PC-9 (cell line): Measurements from ENCODE around the gene CDX1. TPM values are rescaled to one million over a fixed set of nuclear protein-coding genes. Genes with fewer than 3 reads are reported as not detected.

Experiments used
- BruUV-seq: library from RNA; stranded (reverse); fragments of 400-500 nt; replicated peaks from 2 replicates; lab custom pipeline; 2021; lab: Mats Ljungman, UMichigan
- CTCF ChIA-PET: fragments of 300-600 bp; sonication (Branson Sonifier 250); formaldehyde crosslinking; loops from one replicate; lab custom pipeline; 2022; ENCODE audit warnings: antibody characterized with exemption; lab: Charles Lee
- POLR2A ChIA-PET: fragments of 300-600 bp; sonication (Branson Sonifier 250); formaldehyde crosslinking; loops from one replicate; lab custom pipeline; 2022; ENCODE audit warnings: antibody characterized with exemption; ENCODE audit not compliant: unreplicated experiment; lab: Charles Lee
- DNase-seq, 2 experiments: peaks; one replicate each; pipeline versions ENCODE4 v3.0.0 to v3.0.0-alpha.2; 2015 to 2022; ENCODE audit warnings: mixed read lengths in 1 of 2
- H2AFZ ChIP-seq: fragments of 200-600 bp; sonication (generic); 2 replicates; pipeline ENCODE4 v1.8.1; 2017; ENCODE audit warnings: antibody characterized with exemption
- H3F3A ChIP-seq: fragments of 200-600 bp; sonication (generic); 2 replicates; pipeline ENCODE4 v1.8.1; 2017; ENCODE audit warnings: antibody characterized with exemption, mild to moderate bottlenecking, low read depth; ENCODE audit not compliant: insufficient read depth
- H3K27ac ChIP-seq: fragments of 200-600 bp; sonication (generic); 2 replicates; pipeline ENCODE4 v1.6.1; 2016; ENCODE audit warnings: mixed run types
- H3K27me3 ChIP-seq: fragments of 200-600 bp; sonication (generic); 2 replicates; pipeline ENCODE4 v1.6.1; 2016; ENCODE audit warnings: low read depth, mixed run types; ENCODE audit not compliant: insufficient read depth
- H3K36me3 ChIP-seq: fragments of 200-600 bp; sonication (generic); 2 replicates; pipeline ENCODE4 v1.6.1; 2016; ENCODE audit warnings: low read depth, mixed run types
- H3K4me1 ChIP-seq: fragments of 200-600 bp; sonication (generic); replicated peaks from 2 replicates; pipeline ENCODE4 v1.6.1; 2016; ENCODE audit warnings: mixed run types; ENCODE audit not compliant: insufficient read depth
- H3K4me2 ChIP-seq: fragments of 200-600 bp; sonication (generic); 2 replicates; pipeline ENCODE4 v1.6.1; 2017; ENCODE audit warnings: mixed run types
- H3K4me3 ChIP-seq: fragments of 200-600 bp; sonication (generic); 2 replicates; pipeline ENCODE4 v1.6.1; 2016; ENCODE audit warnings: mixed run types
- H3K79me2 ChIP-seq: fragments of 200-600 bp; sonication (generic); 2 replicates; pipeline ENCODE4 v1.6.1; 2017; ENCODE audit warnings: low read depth, mixed run types
- H3K9me2 ChIP-seq: fragments of 200-600 bp; sonication (generic); 2 replicates; pipeline ENCODE4 v1.8.1; 2017; ENCODE audit warnings: mild to moderate bottlenecking; ENCODE audit not compliant: insufficient read depth
- H3K9me3 ChIP-seq: fragments of 200-600 bp; sonication (generic); 2 replicates; pipeline ENCODE4 v1.8.1; 2016; ENCODE audit warnings: low read depth; ENCODE audit not compliant: insufficient read depth
- H4K20me1 ChIP-seq: fragments of 200-600 bp; sonication (generic); 2 replicates; pipeline ENCODE4 v1.8.1; 2017; ENCODE audit not compliant: insufficient read depth
- CTCF ChIP-seq: fragments of 200-600 bp; sonication (generic); conservative IDR thresholded peaks from 2 replicates; pipeline ENCODE4 v1.6.1; 2017; ENCODE audit warnings: mixed run types, antibody characterized with exemption, mild to moderate bottlenecking, moderate library complexity
- EZH2 ChIP-seq: fragments of 200-600 bp; sonication (generic); IDR thresholded peaks from 2 replicates; pipeline ENCODE4 v1.8.0; 2017; ENCODE audit warnings: antibody characterized with exemption, low read depth
- intact Hi-C: fragments of 100-400 bp; cut with micrococcal nuclease; formaldehyde crosslinking; loops from one replicate; pipeline ENCODE4 v1.10.0; 2022; ENCODE audit not compliant: unreplicated experiment
- total RNA-seq: library from RNA; stranded (reverse); gene quantifications from 2 replicates; pipeline ENCODE4 v1.2.3, GENCODE V29; 2021

Gene CDX1
- total RNA-seq, 1 experiment from 2014 or later: not detected

GRCh38 chr5:150129454-150129812, 37.1 kb upstream of the CDX1 start:
- peak overlapping the region; percentile 73 for H3K4me2 ChIP-seq
- no peaks in the 10 kb centered on the region for H3F3A ChIP-seq
- H3K9me2 ChIP-seq: no peaks in the 10 kb centered on the region
- ChIA-PET CTCF (no interaction called here), POLR2A (no interaction called here)
- 0 out of 2 replicates have a peak overlapping the region, but pooled peaks have one; percentile 61 for H2AFZ ChIP-seq
- no TSS peak for BruUV-seq
- H3K9me3 ChIP-seq: no peaks in the 10 kb centered on the region
- TF ChIP-seq CTCF: no peak
- no peak for TF ChIP-seq EZH2
- no peaks in the 10 kb centered on the region for H3K27me3 ChIP-seq
- H3K4me1 ChIP-seq: no peaks in the 10 kb centered on the region
- H3K4me3 ChIP-seq: no peak overlapping the region
- no peaks in the 10 kb centered on the region for H3K36me3 ChIP-seq
- no peaks in the 10 kb centered on the region for H3K79me2 ChIP-seq
- intact Hi-C loops: no loop called here
- H3K27ac ChIP-seq: no peak overlapping the region
- H4K20me1 ChIP-seq: no peaks in the 10 kb centered on the region
- DNase-seq: no peak

DNA sequence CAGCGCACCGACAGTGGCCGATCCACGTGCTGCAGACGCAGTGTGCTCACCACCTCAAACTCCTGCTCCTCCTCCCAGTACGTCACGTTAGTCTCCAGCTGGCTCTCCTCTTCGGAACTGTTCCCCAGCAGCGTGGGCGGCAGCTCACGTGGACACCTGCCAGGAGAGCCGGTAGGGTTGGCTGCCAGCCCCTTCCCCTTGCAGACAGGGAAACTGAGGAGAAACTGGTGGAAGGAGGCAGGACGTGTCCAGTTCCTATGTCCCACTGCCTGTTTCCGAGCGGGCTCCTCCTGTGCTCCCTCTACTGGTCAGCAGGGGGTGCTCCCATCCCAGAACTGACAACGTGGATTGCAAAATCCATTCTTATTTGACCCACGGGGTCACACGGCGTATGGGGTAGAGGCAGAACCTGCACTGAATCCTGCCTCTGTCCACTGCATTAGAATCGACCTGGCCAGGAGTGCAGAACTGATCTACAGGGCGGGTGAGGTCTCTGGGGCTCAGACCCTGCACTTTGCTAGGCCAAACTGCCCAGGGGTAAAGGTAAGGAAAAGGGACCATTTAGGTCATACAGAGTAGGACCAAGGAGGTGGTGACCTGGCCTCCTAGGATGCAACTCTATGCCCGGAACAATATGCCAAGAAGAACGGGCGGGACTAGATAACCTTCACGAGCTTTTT, 36.6 kb upstream of the CDX1 start:
- Histone ChIP-seq H3K27me3 (no peaks in the 10 kb centered on the region; the same call in 1 of the 2 replicates), H3K4me2 (peak overlapping the region; percentile 73), H2AFZ (0 out of 2 replicates have a peak overlapping the region, but pooled peaks have one; percentile 61), H4K20me1 (no peaks in the 10 kb centered on the region), H3F3A (no peaks in the 10 kb centered on the region), H3K79me2 (no peaks in the 10 kb centered on the region), H3K27ac (no peak overlapping the region), H3K9me3 (no peaks in the 10 kb centered on the region), H3K4me3 (peak overlapping the region; percentile 42; the same call in 1 of the 2 replicates), H3K9me2 (no peaks in the 10 kb centered on the region), H3K4me1 (no peaks in the 10 kb centered on the region), H3K36me3 (no peaks in the 10 kb centered on the region)
- TF ChIP-seq CTCF (peak; percentile 94), EZH2 (no peak)
- CTCF ChIA-PET: interaction anchor here (0.7 kb wide), 1 partner anchor 90 kb away, joined by 9 read pairs; no protein-coding TSS in a partner anchor
- intact Hi-C loops: loop anchor here (1.0 to 5.0 kb wide), 6 partner anchors 31 to 306 kb away; no protein-coding TSS in a partner anchor
- peak; percentile 50 to 72 for DNase-seq
- POLR2A ChIA-PET: interaction anchor here (0.6 kb wide), 1 partner anchor 221 kb away, joined by 3 read pairs; no protein-coding TSS in a partner anchor
- BruUV-seq: no TSS peak

- Histone ChIP-seq H3K27ac (no peak overlapping the region), H2AFZ (no peak overlapping the region), H3K79me2 (no peaks in the 10 kb centered on the region), H3K4me2 (no peak overlapping the region), H3K27me3 (no peaks in the 10 kb centered on the region; the same call in 1 of the 2 replicates), H3F3A (no peaks in the 10 kb centered on the region), H4K20me1 (no peaks in the 10 kb centered on the region), H3K9me3 (no peaks in the 10 kb centered on the region), H3K4me3 (no peak overlapping the region), H3K4me1 (no peaks in the 10 kb centered on the region), H3K36me3 (no peaks in the 10 kb centered on the region), H3K9me2 (no peaks in the 10 kb centered on the region)
- BruUV-seq: no TSS peak
- ChIA-PET CTCF (interaction anchor here (0.7 kb wide), 1 partner anchor 89 kb away, joined by 9 read pairs; no protein-coding TSS in a partner anchor), POLR2A (interaction anchor here (0.6 kb wide), 1 partner anchor 220 kb away, joined by 3 read pairs; no protein-coding TSS in a partner anchor)
- TF ChIP-seq CTCF (no peak), EZH2 (no peak)
- DNase-seq: no peak
- intact Hi-C loops: loop anchor here (1.0 to 5.0 kb wide), 6 partner anchors 31 to 306 kb away; no protein-coding TSS in a partner anchor
Measured at GRCh38 chr5:150130493-150130922, 36.1 kb upstream of the CDX1 start.
